ENCODE data around the gene OPCML.

OPCML gene

DNA sequence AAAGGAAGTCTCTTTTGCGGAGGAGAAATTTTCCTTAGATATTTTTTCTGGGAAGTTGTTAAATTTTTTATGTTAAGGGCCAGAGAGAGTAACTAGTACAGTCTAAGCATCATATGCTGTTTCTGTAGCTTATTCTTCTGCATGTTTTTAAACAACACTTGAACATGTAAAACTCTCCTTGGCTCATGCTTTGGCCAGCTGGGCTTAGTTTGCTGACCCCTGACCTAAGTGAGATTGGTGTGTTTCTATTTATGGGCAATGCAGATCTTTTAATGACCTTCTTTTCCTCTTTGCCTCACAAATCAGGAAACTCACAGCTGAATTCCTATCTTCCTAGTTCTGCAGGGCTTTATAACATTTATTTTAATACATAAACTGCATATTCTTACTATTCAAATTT is 942.5 kb downstream of the OPCML start:
- no peak overlapping the region for H3K4me2 ChIP-seq (ENCODE audit: low read depth, low read length, poor library complexity, severe bottlenecking)
- no peak overlapping the region for H2AFZ ChIP-seq (ENCODE audit: low read length)
- H3F3A ChIP-seq (ENCODE audit: low read depth): no peaks in the 10 kb centered on the region
- no peaks in the 10 kb centered on the region for H3K4me1 ChIP-seq (ENCODE audit: insufficient read depth, low read length, poor library complexity, severe bottlenecking)
- no peak for TF ChIP-seq EZH2phosphoT487 (IDR thresholded peaks at IDR 0.05; ENCODE audit: borderline replicate concordance)
- TF ChIP-seq, protein P1, sequence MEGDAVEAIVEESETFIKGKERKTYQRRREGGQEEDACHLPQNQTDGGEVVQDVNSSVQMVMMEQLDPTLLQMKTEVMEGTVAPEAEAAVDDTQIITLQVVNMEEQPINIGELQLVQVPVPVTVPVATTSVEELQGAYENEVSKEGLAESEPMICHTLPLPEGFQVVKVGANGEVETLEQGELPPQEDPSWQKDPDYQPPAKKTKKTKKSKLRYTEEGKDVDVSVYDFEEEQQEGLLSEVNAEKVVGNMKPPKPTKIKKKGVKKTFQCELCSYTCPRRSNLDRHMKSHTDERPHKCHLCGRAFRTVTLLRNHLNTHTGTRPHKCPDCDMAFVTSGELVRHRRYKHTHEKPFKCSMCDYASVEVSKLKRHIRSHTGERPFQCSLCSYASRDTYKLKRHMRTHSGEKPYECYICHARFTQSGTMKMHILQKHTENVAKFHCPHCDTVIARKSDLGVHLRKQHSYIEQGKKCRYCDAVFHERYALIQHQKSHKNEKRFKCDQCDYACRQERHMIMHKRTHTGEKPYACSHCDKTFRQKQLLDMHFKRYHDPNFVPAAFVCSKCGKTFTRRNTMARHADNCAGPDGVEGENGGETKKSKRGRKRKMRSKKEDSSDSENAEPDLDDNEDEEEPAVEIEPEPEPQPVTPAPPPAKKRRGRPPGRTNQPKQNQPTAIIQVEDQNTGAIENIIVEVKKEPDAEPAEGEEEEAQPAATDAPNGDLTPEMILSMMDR (conservative IDR thresholded peaks at IDR 0.05; ENCODE audit: low read length): no peak
- no peaks in the 10 kb centered on the region for H3K36me3 ChIP-seq (ENCODE audit: insufficient read depth, low read length)
- no peaks in the 10 kb centered on the region for H3K9me2 ChIP-seq (replicated peaks; ENCODE audit: low read depth, low read length)
- H3K9ac ChIP-seq (ENCODE audit: low read depth, low read length, poor library complexity, severe bottlenecking): no peak overlapping the region
- no peaks in the 10 kb centered on the region for H3K27me3 ChIP-seq (ENCODE audit: insufficient read depth, low read length, poor library complexity, severe bottlenecking)
- no peak overlapping the region for H3K4me3 ChIP-seq (ENCODE audit: low read length, poor library complexity, severe bottlenecking)
- no peaks in the 10 kb centered on the region for H3K9me3 ChIP-seq (ENCODE audit: insufficient read depth, low read depth, low read length)
- no peaks in the 10 kb centered on the region for H4K20me1 ChIP-seq (ENCODE audit: insufficient read depth, low read length, poor library complexity, severe bottlenecking)
- no peaks in the 10 kb centered on the region for H3K79me2 ChIP-seq (ENCODE audit: insufficient read depth, low read length)

GRCh38 chr11:132588366-132588765 is 943.9 kb downstream of the OPCML start:
- Histone ChIP-seq H3K79me2 (ENCODE audit: insufficient read depth, low read length) (no peaks in the 10 kb centered on the region), H3K36me3 (ENCODE audit: insufficient read depth, low read length) (no peaks in the 10 kb centered on the region), H3F3A (ENCODE audit: low read depth) (no peaks in the 10 kb centered on the region), H4K20me1 (ENCODE audit: insufficient read depth, low read length, poor library complexity, severe bottlenecking) (no peaks in the 10 kb centered on the region), H3K4me3 (ENCODE audit: low read length, poor library complexity, severe bottlenecking) (no peak overlapping the region), H3K4me1 (ENCODE audit: insufficient read depth, low read length, poor library complexity, severe bottlenecking) (no peaks in the 10 kb centered on the region), H3K9ac (ENCODE audit: low read depth, low read length, poor library complexity, severe bottlenecking) (no peak overlapping the region), H3K9me3 (ENCODE audit: insufficient read depth, low read depth, low read length) (no peaks in the 10 kb centered on the region; the same call in 1 of the 2 replicates), H3K4me2 (ENCODE audit: low read depth, low read length, poor library complexity, severe bottlenecking) (no peak overlapping the region), H3K27me3 (ENCODE audit: insufficient read depth, low read length, poor library complexity, severe bottlenecking) (no peaks in the 10 kb centered on the region), H2AFZ (ENCODE audit: low read length) (no peak overlapping the region), H3K9me2 (replicated peaks; ENCODE audit: low read depth, low read length) (no peaks in the 10 kb centered on the region)
- TF ChIP-seq EZH2phosphoT487 (IDR thresholded peaks at IDR 0.05; ENCODE audit: borderline replicate concordance): no peak
- TF ChIP-seq, protein P1 (conservative IDR thresholded peaks at IDR 0.05; ENCODE audit: low read length): no peak

DNA sequence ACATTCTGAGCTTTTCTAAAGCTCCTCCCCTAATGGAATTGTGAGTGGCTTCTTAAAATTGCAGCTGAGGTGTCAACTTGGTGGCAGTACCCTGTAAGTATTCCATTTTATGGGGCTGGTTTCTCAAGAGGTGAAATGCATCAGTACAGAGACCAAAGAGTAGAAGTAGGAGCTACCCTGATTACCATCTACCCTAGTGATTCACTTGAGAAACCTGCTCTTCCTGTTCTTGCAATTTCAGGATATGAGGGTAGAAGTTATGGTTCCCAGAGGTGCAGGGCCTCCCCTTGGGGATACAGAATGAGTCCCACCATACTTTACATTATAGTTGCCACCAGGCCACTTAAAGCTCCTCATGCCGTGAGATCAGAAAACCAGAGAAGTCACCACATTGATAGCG is 944.6 kb downstream of the OPCML start:
- no peaks in the 10 kb centered on the region for H3F3A ChIP-seq (ENCODE audit: low read depth)
- no peaks in the 10 kb centered on the region for H3K4me1 ChIP-seq (ENCODE audit: insufficient read depth, low read length, poor library complexity, severe bottlenecking)
- H3K4me2 ChIP-seq (ENCODE audit: low read depth, low read length, poor library complexity, severe bottlenecking): no peak overlapping the region
- no peak overlapping the region for H2AFZ ChIP-seq (ENCODE audit: low read length)
- no peaks in the 10 kb centered on the region for H3K27me3 ChIP-seq (ENCODE audit: insufficient read depth, low read length, poor library complexity, severe bottlenecking)
- H3K9ac ChIP-seq (ENCODE audit: low read depth, low read length, poor library complexity, severe bottlenecking): no peak overlapping the region
- no peaks in the 10 kb centered on the region for H3K36me3 ChIP-seq (ENCODE audit: insufficient read depth, low read length)
- no peaks in the 10 kb centered on the region for H3K79me2 ChIP-seq (ENCODE audit: insufficient read depth, low read length)
- H4K20me1 ChIP-seq (ENCODE audit: insufficient read depth, low read length, poor library complexity, severe bottlenecking): no peaks in the 10 kb centered on the region
- TF ChIP-seq EZH2phosphoT487 (IDR thresholded peaks at IDR 0.05; ENCODE audit: borderline replicate concordance): no peak
- no peaks in the 10 kb centered on the region; the same call in 1 of the 2 replicates for H3K9me3 ChIP-seq (ENCODE audit: insufficient read depth, low read depth, low read length)
- H3K4me3 ChIP-seq (ENCODE audit: low read length, poor library complexity, severe bottlenecking): no peak overlapping the region
- H3K9me2 ChIP-seq (replicated peaks; ENCODE audit: low read depth, low read length): no peaks in the 10 kb centered on the region

DNA sequence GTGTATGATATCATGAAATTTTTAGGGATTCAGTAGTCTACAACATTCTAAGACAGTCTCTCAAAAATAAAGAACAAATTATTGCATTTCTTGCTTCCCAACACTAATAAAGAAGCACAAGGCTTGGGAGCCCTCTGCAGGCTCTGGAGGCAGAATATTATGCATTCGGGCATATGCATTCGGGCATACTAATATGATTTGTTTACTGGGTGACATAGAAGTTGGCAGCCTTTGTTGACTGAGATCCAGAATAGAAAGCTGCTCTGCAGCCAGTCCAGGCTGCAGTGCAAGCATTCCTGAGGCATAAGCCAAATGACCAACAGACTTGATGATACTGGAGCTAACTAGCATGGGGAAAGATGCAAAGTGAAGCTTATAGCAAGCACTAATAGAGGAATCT is 945.5 kb downstream of the OPCML start:
- no peaks in the 10 kb centered on the region for H3K79me2 ChIP-seq (ENCODE audit: insufficient read depth, low read length)
- no peak overlapping the region for H3K4me2 ChIP-seq (ENCODE audit: low read depth, low read length, poor library complexity, severe bottlenecking)
- H3K4me3 ChIP-seq (ENCODE audit: low read length, poor library complexity, severe bottlenecking): no peak overlapping the region
- H3K27me3 ChIP-seq (ENCODE audit: insufficient read depth, low read length, poor library complexity, severe bottlenecking): no peaks in the 10 kb centered on the region
- H2AFZ ChIP-seq (ENCODE audit: low read length): no peak overlapping the region
- no peaks in the 10 kb centered on the region for H3K36me3 ChIP-seq (ENCODE audit: insufficient read depth, low read length)
- TF ChIP-seq, protein P1 (conservative IDR thresholded peaks at IDR 0.05; ENCODE audit: low read length): no peak
- TF ChIP-seq EZH2phosphoT487 (IDR thresholded peaks at IDR 0.05; ENCODE audit: borderline replicate concordance): no peak
- H3K4me1 ChIP-seq (ENCODE audit: insufficient read depth, low read length, poor library complexity, severe bottlenecking): no peaks in the 10 kb centered on the region
- H3F3A ChIP-seq (ENCODE audit: low read depth): no peaks in the 10 kb centered on the region
- H3K9ac ChIP-seq (ENCODE audit: low read depth, low read length, poor library complexity, severe bottlenecking): no peak overlapping the region
- H3K9me2 ChIP-seq (replicated peaks; ENCODE audit: low read depth, low read length): no peaks in the 10 kb centered on the region
- no peaks in the 10 kb centered on the region; the same call in 1 of the 2 replicates for H3K9me3 ChIP-seq (ENCODE audit: insufficient read depth, low read depth, low read length)
- no peaks in the 10 kb centered on the region for H4K20me1 ChIP-seq (ENCODE audit: insufficient read depth, low read length, poor library complexity, severe bottlenecking)
